GM12878 (cell line): Measurements from ENCODE around the gene MACROD2.

Experiments used
- BHLHE40 ChIP-seq, 2 experiments: fragments of 450-650 bp in 1 of 2; IDR thresholded peaks; 2 replicates each; pipeline ENCODE4 v1.6.1; 2011 to 2017; ENCODE audit warnings: low read depth in 2 of 2, borderline replicate concordance in 1 of 2, improper control_type of control experiment in 1 of 2, low read length in 1 of 2, mild to moderate bottlenecking in 1 of 2
- CTCF ChIP-seq, 3 experiments: IDR thresholded peaks in 2 of 3; conservative IDR thresholded peaks in 1 of 3; 2 replicates each; pipeline ENCODE4 v1.5.1; 2011; ENCODE audit warnings: low read depth in 3 of 3, low read length in 3 of 3, mild to moderate bottlenecking in 3 of 3, control low read depth in 2 of 3, moderate library complexity in 2 of 3, inconsistent platforms in 1 of 3, mixed read lengths in 1 of 3; ENCODE audit not compliant: control insufficient read depth in 2 of 3, insufficient read depth in 1 of 3; ENCODE audit errors: extremely low read depth in 1 of 3
- GATAD2B ChIP-seq: fragments of 450-650 bp; conservative IDR thresholded peaks from 2 replicates; pipeline ENCODE4 v1.6.1; 2017; ENCODE audit warnings: low read depth, mild to moderate bottlenecking, moderate library complexity
- HDAC6 ChIP-seq: fragments of 200-600 bp; sonication (generic); IDR thresholded peaks from one replicate; pipeline ENCODE4 v1.8.0; 2017; ENCODE audit warnings: antibody characterized with exemption; ENCODE audit not compliant: unreplicated experiment
- MTA3 ChIP-seq: IDR thresholded peaks from 2 replicates; pipeline ENCODE4 v1.6.1; 2012; ENCODE audit warnings: low read length, inconsistent platforms, borderline replicate concordance
- NBN ChIP-seq: fragments of 450-650 bp; IDR thresholded peaks from 2 replicates; pipeline ENCODE4 v1.6.1; 2016
- PAX8 ChIP-seq: fragments of 450-650 bp; IDR thresholded peaks from 2 replicates; pipeline ENCODE4 v1.6.1; 2017; ENCODE audit warnings: mild to moderate bottlenecking, moderate library complexity
- SIN3A ChIP-seq: IDR thresholded peaks from 2 replicates; pipeline ENCODE4 v1.6.1; 2012; ENCODE audit warnings: low read depth, low read length, improper control_type of control experiment
- TBL1XR1 ChIP-seq: IDR thresholded peaks from 2 replicates; pipeline ENCODE4 v1.6.1; 2012; ENCODE audit warnings: low read depth, low read length, improper control_type of control experiment
- USF2 ChIP-seq: IDR thresholded peaks from 2 replicates; pipeline ENCODE4 v1.6.1; 2011; ENCODE audit warnings: low read depth, low read length, improper control_type of control experiment, borderline replicate concordance
- ZBTB4 ChIP-seq: fragments of 450-650 bp; formaldehyde crosslinking; IDR thresholded peaks from 2 replicates; pipeline ENCODE4 v1.4.0; 2022; ENCODE audit warnings: mild to moderate bottlenecking, moderate library complexity
- ZNF24 ChIP-seq: fragments of 450-650 bp; IDR thresholded peaks from 2 replicates; pipeline ENCODE4 v1.6.1; 2017; ENCODE audit warnings: antibody characterized with exemption, mild to moderate bottlenecking

GRCh38 chr20:14790771-14791620 lies 795.7 kb downstream of the MACROD2 start:
- no peak for TF ChIP-seq CTCF (IDR thresholded peaks at IDR 0.05 in 2 of 3, conservative IDR thresholded peaks at IDR 0.05 in 1 of 3; ENCODE audit: control insufficient read depth in 2 of 3, extremely low read depth in 1 of 3, insufficient read depth in 1 of 3, low read depth in 3 of 3, low read length in 3 of 3)
- TF ChIP-seq MTA3 = no peak
- no peak for TF ChIP-seq USF2
- no peak for TF ChIP-seq ZNF24
- TF ChIP-seq HDAC6 = no peak
- TF ChIP-seq TBL1XR1 = no peak
- TF ChIP-seq PAX8 = no peak
- no peak for TF ChIP-seq GATAD2B
- no peak for TF ChIP-seq SIN3A
- no peak for TF ChIP-seq NBN
- TF ChIP-seq ZBTB4 = no peak
- no peak for TF ChIP-seq BHLHE40 (IDR thresholded peaks at IDR 0.05; ENCODE audit: borderline replicate concordance in 1 of 2, low read depth in 2 of 2, low read length in 1 of 2)
